Measurements from ENCODE around the gene RNF39. TPM values are rescaled to one million over a fixed set of nuclear protein-coding genes. Genes with fewer than 3 reads are reported as not detected.

The RNF39 gene
- total and polyA plus RNA-seq, 10 of the 15 experiments (the other 5 are each of a cell fraction or from before 2014, with no cell fraction given): 0.04 to 0.11 TPM; not detected in 8

DNA sequence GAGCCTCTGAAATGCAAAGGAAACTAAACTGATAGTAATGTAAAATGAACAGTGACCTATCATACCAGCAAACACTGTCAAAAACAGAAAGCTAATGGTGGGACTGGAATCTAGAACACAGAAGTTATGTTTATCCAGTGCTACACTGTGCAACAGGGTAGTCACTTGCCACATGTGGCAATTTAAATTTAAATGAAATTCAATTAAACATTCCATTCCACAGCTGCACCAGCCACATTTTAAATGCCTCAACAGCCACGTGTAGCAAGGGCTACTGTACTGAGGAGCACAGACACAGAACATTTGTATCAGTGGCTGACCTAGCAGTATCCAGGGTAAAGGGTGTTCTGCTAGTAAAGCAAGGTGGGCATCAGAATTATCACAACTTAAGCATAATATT lies 20.1 kb downstream of the RNF39 start:
- BruUV-seq (replicated peaks): no TSS peak
- 56% methylated on average over 1 of the region's 1 CpG for WGBS (ENCODE audit: insufficient coverage, insufficient replicate concordance, low lambda C conversion rate, missing lambda C conversion rate)
- Histone ChIP-seq H3K27ac (ENCODE audit: control insufficient read depth, insufficient read depth) (no peak overlapping the region), H3K9ac (ENCODE audit: control insufficient read depth, insufficient read depth, low read length) (no peak overlapping the region), H3K27me3 (replicated peaks in 1 of 2; ENCODE audit: control insufficient read depth in 2 of 2, insufficient read depth in 2 of 2, low read length in 1 of 2) (no peaks in the 10 kb centered on the region), H3K79me2 (ENCODE audit: control insufficient read depth, insufficient read depth, low read length) (peaks cover 5% of the 10 kb centered on the region), H3K9me3 (replicated peaks; ENCODE audit: control insufficient read depth, insufficient read depth, low read length) (no peaks in the 10 kb centered on the region), H3K4me2 (ENCODE audit: control insufficient read depth, insufficient read depth) (no peak overlapping the region), H3K4me3 (no peak overlapping the region), H3K4me1 (ENCODE audit: control insufficient read depth, insufficient read depth, low read length) (peaks cover 5% of the 10 kb centered on the region; the same call in 1 of the 2 replicates), H4K20me1 (ENCODE audit: control insufficient read depth, insufficient read depth) (no peaks in the 10 kb centered on the region), H2AFZ (ENCODE audit: control insufficient read depth, low read depth, low read length) (no peak overlapping the region), H3K36me3 (ENCODE audit: control insufficient read depth in 2 of 2, insufficient read depth in 2 of 2, low read length in 1 of 2) (no peaks in the 10 kb centered on the region; a peak in 1 of 4 replicates)
- FAIRE-seq (no peak), DNase-seq (ENCODE audit: low read depth, low spot score) (no peak), ATAC-seq (no peak)
- in situ Hi-C loops (cut with MboI) (no loop called here), intact Hi-C loops (cut with micrococcal nuclease; ENCODE audit: unreplicated experiment) (no loop called here)
- ChIA-PET POLR2A (no interaction called here), CTCF (no interaction called here), RAD21 (ENCODE audit: unreplicated experiment) (no interaction called here), SMC1A (ENCODE audit: uncharacterized antibody, unreplicated experiment) (no interaction called here)
- TF ChIP-seq SMAD5 (IDR thresholded peaks at IDR 0.05; ENCODE audit: low read depth): no peak
- TF ChIP-seq FOXK2 (IDR thresholded peaks at IDR 0.05): no peak
- TF ChIP-seq RUNX3 (IDR thresholded peaks at IDR 0.05; ENCODE audit: low read length): no peak
- TF ChIP-seq NFYA (IDR thresholded peaks at IDR 0.05; ENCODE audit: borderline replicate concordance, low read depth, low read length): no peak
- no peak for TF ChIP-seq TCF7 (IDR thresholded peaks at IDR 0.05; ENCODE audit: borderline replicate concordance)
- TF ChIP-seq RBBP5 (conservative IDR thresholded peaks at IDR 0.05): no peak
- TF ChIP-seq MYB (IDR thresholded peaks at IDR 0.05; ENCODE audit: borderline replicate concordance, low read depth, low read length): no peak
- TF ChIP-seq BHLHE40 (IDR thresholded peaks at IDR 0.05; ENCODE audit: borderline replicate concordance in 1 of 2, low read depth in 2 of 2, low read length in 1 of 2): no peak
- no peak for TF ChIP-seq NFXL1 (IDR thresholded peaks at IDR 0.05; ENCODE audit: borderline replicate concordance)
- no peak for TF ChIP-seq SMAD1 (IDR thresholded peaks at IDR 0.05; ENCODE audit: low read depth, partially characterized antibody)
- TF ChIP-seq, protein P1, sequence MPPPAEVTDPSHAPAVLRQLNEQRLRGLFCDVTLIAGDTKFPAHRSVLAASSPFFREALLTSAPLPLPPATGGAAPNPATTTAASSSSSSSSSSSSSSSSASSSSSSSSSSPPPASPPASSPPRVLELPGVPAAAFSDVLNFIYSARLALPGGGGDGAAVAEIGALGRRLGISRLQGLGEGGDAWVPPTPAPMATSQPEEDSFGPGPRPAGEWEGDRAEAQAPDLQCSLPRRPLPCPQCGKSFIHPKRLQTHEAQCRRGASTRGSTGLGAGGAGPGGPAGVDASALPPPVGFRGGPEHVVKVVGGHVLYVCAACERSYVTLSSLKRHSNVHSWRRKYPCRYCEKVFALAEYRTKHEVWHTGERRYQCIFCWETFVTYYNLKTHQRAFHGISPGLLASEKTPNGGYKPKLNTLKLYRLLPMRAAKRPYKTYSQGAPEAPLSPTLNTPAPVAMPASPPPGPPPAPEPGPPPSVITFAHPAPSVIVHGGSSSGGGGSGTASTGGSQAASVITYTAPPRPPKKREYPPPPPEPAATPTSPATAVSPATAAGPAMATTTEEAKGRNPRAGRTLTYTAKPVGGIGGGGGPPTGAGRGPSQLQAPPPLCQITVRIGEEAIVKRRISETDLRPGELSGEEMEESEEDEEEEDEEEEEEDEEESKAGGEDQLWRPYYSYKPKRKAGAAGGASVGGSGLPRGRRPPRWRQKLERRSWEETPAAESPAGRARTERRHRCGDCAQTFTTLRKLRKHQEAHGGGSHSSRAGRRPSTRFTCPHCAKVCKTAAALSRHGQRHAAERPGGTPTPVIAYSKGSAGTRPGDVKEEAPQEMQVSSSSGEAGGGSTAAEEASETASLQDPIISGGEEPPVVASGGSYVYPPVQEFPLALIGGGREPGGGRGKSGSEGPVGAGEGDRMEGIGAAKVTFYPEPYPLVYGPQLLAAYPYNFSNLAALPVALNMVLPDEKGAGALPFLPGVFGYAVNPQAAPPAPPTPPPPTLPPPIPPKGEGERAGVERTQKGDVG (CRISPR knock-in tag; IDR thresholded peaks at IDR 0.05): no peak
- TF ChIP-seq CBX3 (IDR thresholded peaks at IDR 0.05; ENCODE audit: borderline replicate concordance, low read depth): no peak
- TF ChIP-seq CREM (IDR thresholded peaks at IDR 0.05; ENCODE audit: low read depth): no peak
- TF ChIP-seq, protein P2, sequence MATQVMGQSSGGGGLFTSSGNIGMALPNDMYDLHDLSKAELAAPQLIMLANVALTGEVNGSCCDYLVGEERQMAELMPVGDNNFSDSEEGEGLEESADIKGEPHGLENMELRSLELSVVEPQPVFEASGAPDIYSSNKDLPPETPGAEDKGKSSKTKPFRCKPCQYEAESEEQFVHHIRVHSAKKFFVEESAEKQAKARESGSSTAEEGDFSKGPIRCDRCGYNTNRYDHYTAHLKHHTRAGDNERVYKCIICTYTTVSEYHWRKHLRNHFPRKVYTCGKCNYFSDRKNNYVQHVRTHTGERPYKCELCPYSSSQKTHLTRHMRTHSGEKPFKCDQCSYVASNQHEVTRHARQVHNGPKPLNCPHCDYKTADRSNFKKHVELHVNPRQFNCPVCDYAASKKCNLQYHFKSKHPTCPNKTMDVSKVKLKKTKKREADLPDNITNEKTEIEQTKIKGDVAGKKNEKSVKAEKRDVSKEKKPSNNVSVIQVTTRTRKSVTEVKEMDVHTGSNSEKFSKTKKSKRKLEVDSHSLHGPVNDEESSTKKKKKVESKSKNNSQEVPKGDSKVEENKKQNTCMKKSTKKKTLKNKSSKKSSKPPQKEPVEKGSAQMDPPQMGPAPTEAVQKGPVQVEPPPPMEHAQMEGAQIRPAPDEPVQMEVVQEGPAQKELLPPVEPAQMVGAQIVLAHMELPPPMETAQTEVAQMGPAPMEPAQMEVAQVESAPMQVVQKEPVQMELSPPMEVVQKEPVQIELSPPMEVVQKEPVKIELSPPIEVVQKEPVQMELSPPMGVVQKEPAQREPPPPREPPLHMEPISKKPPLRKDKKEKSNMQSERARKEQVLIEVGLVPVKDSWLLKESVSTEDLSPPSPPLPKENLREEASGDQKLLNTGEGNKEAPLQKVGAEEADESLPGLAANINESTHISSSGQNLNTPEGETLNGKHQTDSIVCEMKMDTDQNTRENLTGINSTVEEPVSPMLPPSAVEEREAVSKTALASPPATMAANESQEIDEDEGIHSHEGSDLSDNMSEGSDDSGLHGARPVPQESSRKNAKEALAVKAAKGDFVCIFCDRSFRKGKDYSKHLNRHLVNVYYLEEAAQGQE (IDR thresholded peaks at IDR 0.05; ENCODE audit: low read depth, low read length): no peak
- TF ChIP-seq HDAC6 (IDR thresholded peaks at IDR 0.05; ENCODE audit: unreplicated experiment): no peak
- TF ChIP-seq STAT1 (conservative IDR thresholded peaks at IDR 0.05): no peak
- TF ChIP-seq, protein P3, sequence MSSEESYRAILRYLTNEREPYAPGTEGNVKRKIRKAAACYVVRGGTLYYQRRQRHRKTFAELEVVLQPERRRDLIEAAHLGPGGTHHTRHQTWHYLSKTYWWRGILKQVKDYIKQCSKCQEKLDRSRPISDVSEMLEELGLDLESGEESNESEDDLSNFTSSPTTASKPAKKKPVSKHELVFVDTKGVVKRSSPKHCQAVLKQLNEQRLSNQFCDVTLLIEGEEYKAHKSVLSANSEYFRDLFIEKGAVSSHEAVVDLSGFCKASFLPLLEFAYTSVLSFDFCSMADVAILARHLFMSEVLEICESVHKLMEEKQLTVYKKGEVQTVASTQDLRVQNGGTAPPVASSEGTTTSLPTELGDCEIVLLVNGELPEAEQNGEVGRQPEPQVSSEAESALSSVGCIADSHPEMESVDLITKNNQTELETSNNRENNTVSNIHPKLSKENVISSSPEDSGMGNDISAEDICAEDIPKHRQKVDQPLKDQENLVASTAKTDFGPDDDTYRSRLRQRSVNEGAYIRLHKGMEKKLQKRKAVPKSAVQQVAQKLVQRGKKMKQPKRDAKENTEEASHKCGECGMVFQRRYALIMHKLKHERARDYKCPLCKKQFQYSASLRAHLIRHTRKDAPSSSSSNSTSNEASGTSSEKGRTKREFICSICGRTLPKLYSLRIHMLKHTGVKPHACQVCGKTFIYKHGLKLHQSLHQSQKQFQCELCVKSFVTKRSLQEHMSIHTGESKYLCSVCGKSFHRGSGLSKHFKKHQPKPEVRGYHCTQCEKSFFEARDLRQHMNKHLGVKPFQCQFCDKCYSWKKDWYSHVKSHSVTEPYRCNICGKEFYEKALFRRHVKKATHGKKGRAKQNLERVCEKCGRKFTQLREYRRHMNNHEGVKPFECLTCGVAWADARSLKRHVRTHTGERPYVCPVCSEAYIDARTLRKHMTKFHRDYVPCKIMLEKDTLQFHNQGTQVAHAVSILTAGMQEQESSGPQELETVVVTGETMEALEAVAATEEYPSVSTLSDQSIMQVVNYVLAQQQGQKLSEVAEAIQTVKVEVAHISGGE (CRISPR knock-in tag; IDR thresholded peaks at IDR 0.05): no peak
